NCI-H2107 (cell line): ENCODE measurements around the gene FKBP5.
"Not testable (repeated sequence)": the region's sequence is repeated elsewhere in the genome, so short reads cannot be mapped to it uniquely, and the experiment has no call there.

ENCODE experiments used
- DNase-seq: peaks from one replicate; lab custom pipeline; 2025; lab: John Stamatoyannopoulos, UW

Gene FKBP5

GRCh38 chr6:35609588-35609987, 79.1 kb downstream of the FKBP5 start:
- DNase-seq = no peak

GRCh38 chr6:35607517-35608233, 81.0 kb downstream of the FKBP5 start:
- no peak for DNase-seq

- DNase-seq = no peak
Observed at GRCh38 chr6:35605600-35605999, 83.1 kb downstream of the FKBP5 start.

- DNase-seq = no peak
Observed at GRCh38 chr6:35603326-35604202, 85.2 kb downstream of the FKBP5 start.

GRCh38 chr6:35602133-35602946, 86.4 kb downstream of the FKBP5 start:
- no peak for DNase-seq

GRCh38 chr6:35601331-35602132, 87.2 kb downstream of the FKBP5 start:
- no peak for DNase-seq

- DNase-seq = no peak
Observed at GRCh38 chr6:35600659-35601125, 88.0 kb downstream of the FKBP5 start.

GRCh38 chr6:35599761-35600658, 88.7 kb downstream of the FKBP5 start:
- no peak for DNase-seq

GRCh38 chr6:35598621-35599020, 90.1 kb downstream of the FKBP5 start:
- not testable (repeated sequence) for DNase-seq

- DNase-seq = no peak
Observed at GRCh38 chr6:35596448-35597442, 92.0 kb downstream of the FKBP5 start.

GRCh38 chr6:35594503-35595186, 94.1 kb downstream of the FKBP5 start:
- no peak for DNase-seq

GRCh38 chr6:35592178-35592577, 96.5 kb downstream of the FKBP5 start:
- DNase-seq = no peak

- DNase-seq = no peak
Observed at GRCh38 chr6:35590622-35591066, 98.1 kb downstream of the FKBP5 start.

GRCh38 chr6:35589904-35590303, 98.8 kb downstream of the FKBP5 start:
- no peak for DNase-seq

GRCh38 chr6:35589201-35589739, 99.4 kb downstream of the FKBP5 start:
- no peak for DNase-seq

GRCh38 chr6:35587167-35587566, 101.5 kb downstream of the FKBP5 start:
- DNase-seq = no peak

- DNase-seq = no peak
Observed at GRCh38 chr6:35586542-35586941, 102.2 kb downstream of the FKBP5 start.

GRCh38 chr6:35585658-35586057, 103.1 kb downstream of the FKBP5 start:
- no peak for DNase-seq
